HG03066 (cell line): Measurements from ENCODE around the gene KLF11.
"Not testable (repeated sequence)": the region's sequence is repeated elsewhere in the genome, so short reads cannot be mapped to it uniquely, and the experiment has no call there.

Source experiments
- ATAC-seq: cut with Tn5 transposase; IDR thresholded peaks from one replicate; pipeline ENCODE4 v1.9.1; 2021; ENCODE audit warnings: low read depth; ENCODE audit not compliant: unreplicated experiment

The KLF11 gene

GRCh38 chr2:10080536-10081304 is 37.4 kb downstream of the KLF11 start:
- peak; percentile 28 for ATAC-seq

- ATAC-seq = no peak
These were observed 39.7 kb downstream of the KLF11 start for GRCh38 chr2:10083046-10083445.

- ATAC-seq = no peak
These were observed 40.4 kb downstream of the KLF11 start for GRCh38 chr2:10083692-10084211.

- no peak for ATAC-seq
These were observed 41.0 kb downstream of the KLF11 start for GRCh38 chr2:10084223-10084865.

- no peak for ATAC-seq
These were observed 41.8 kb downstream of the KLF11 start for GRCh38 chr2:10085043-10085667.

- ATAC-seq = no peak
These were observed 42.3 kb downstream of the KLF11 start for GRCh38 chr2:10085668-10086059.

GRCh38 chr2:10086950-10087349 is 43.6 kb downstream of the KLF11 start:
- no peak for ATAC-seq

- no peak for ATAC-seq
These were observed 44.0 kb downstream of the KLF11 start for GRCh38 chr2:10087360-10087759.

GRCh38 chr2:10089565-10090190 is 46.3 kb downstream of the KLF11 start:
- no peak for ATAC-seq

- peak; percentile 45 for ATAC-seq
These were observed 48.0 kb downstream of the KLF11 start for GRCh38 chr2:10091182-10091888.

- ATAC-seq = not testable (repeated sequence)
These were observed 48.5 kb downstream of the KLF11 start for GRCh38 chr2:10091889-10092244.

GRCh38 chr2:10094271-10094814 is 51.0 kb downstream of the KLF11 start:
- ATAC-seq = no peak

GRCh38 chr2:10095175-10095574 is 51.8 kb downstream of the KLF11 start:
- ATAC-seq = no peak

GRCh38 chr2:10096641-10097040 is 53.3 kb downstream of the KLF11 start:
- ATAC-seq = no peak

GRCh38 chr2:10097352-10098148 is 54.2 kb downstream of the KLF11 start:
- ATAC-seq = no peak

GRCh38 chr2:10101491-10101890 is 58.1 kb downstream of the KLF11 start:
- no peak for ATAC-seq

- ATAC-seq = no peak
These were observed 59.8 kb downstream of the KLF11 start for GRCh38 chr2:10103179-10103578.
